GM21737 (cell line): ENCODE measurements around the gene CCDC70.
"Not testable (repeated sequence)": the region's sequence is repeated elsewhere in the genome, so short reads cannot be mapped to it uniquely, and the experiment has no call there.

Source experiments
- ATAC-seq: cut with Tn5 transposase; IDR thresholded peaks from one replicate; pipeline ENCODE4 v1.9.1; 2021; ENCODE audit warnings: mild to moderate bottlenecking, moderate library complexity; ENCODE audit not compliant: unreplicated experiment

CCDC70 gene

DNA sequence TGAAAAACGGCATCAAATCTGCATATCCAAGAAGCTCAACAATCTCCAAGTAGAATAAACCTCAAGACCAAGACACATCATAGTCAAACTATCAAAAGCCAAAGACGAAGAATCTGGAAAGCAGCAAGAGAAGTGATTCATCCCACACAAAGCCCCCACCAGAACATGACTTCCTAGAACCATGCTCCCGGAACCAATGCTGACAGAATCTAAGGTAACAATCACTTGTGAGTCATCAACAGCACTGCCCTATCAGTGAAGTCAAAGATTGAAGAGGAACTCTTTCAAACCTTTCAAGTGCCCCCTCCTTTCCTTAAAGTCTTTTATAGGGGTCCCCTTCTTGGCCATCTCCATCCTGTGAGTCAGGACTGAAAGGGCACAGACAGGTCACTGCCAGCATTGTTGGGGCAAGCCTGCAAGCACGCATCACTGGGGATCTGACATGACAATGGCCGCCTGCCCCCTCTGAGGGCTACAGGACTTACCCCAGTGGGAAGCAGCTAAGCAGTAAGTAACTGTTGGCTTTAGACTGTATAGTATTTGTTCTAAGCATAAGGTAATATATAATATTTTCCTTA, at the start of gene CCDC70:
CCDC70 (plus strand) TSS at position 247 of the 578 bp plus-strand sequence. CDS start 3,443 bp downstream, outside the sequence.
- ATAC-seq, result no peak

DNA sequence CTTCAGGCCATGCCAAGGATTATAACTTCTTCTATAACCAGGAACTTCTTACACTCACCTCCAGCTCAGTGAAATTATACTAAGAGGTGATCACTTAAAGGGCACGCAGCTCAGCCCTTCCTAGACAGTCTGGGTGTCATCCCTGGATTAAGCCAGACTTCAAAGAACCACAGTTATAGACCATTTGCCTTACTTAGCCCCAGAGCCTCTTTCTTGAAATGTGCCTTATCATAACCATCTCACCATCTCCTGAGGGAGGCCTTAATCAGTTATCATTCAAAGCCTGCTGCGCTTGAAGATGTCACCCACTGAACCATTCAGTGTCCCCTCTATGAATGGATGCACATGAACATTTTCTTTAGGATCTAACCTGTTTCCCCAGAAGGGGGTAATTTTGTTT, 47.7 kb upstream of the CCDC70 start:
- no peak for ATAC-seq

- peak; percentile 73 for ATAC-seq
Observed at GRCh38 chr13:51814825-51815650, 46.7 kb upstream of the CCDC70 start.

DNA sequence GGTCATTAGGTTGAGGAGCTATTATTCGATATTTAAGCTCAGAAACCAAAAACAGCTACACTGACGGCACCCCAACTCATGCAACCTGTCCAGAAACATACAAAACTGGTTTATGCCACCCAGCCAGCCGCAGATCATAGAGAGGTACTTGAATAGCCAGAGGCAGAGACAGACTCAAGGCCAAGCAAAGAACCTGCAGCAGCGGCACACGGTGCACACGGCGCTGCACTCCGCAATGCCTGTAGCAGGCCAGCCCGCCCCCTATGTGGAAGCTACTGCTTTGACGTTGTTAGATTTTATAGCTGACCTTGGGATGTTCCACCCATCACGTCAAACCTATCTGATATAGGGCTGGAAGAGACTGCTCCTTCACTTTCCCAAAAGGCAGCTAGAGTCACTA, 45.9 kb upstream of the CCDC70 start:
- ATAC-seq, result no peak

GRCh38 chr13:51816604-51817249, 45.0 kb upstream of the CCDC70 start:
- ATAC-seq, result no peak

- ATAC-seq, result no peak
Observed at GRCh38 chr13:51817717-51818116, 44.1 kb upstream of the CCDC70 start.

GRCh38 chr13:51818276-51818675, 43.5 kb upstream of the CCDC70 start:
- no peak for ATAC-seq

DNA sequence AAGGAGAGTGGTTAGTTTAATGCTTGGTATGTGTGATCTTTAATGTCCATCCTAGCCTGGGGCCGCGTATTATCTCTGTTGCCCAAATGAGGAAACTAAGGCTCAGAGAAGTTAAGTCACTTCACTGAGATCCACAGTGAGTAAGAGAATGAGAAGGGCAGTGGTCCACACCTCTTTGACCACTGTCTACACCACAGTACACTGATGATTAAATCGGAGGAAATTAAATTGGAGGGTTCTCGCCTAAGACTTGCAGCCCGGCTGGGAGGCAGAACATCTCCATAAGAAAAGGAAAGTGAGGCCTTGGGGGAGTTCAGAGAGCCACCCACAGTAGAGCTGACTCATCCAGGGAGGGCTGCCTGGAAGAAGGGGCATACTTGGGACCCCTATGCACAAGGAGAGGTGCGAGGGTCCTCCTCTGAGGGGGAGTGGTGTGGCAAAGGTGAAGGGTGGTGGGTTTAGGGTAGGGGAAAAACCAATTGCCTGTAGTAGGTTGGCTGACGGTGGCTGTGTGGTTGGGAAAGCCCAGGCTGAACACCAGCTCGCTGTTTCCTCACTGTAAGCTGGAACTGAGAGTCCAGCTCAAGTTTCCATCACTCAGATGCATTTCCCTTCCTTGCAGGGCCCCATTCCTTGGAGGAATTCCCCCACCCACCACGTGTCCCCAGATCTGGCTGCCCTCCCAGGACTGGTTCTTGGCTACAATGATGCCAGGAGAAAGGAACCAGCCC, 42.8 kb upstream of the CCDC70 start:
- ATAC-seq, result no peak

DNA sequence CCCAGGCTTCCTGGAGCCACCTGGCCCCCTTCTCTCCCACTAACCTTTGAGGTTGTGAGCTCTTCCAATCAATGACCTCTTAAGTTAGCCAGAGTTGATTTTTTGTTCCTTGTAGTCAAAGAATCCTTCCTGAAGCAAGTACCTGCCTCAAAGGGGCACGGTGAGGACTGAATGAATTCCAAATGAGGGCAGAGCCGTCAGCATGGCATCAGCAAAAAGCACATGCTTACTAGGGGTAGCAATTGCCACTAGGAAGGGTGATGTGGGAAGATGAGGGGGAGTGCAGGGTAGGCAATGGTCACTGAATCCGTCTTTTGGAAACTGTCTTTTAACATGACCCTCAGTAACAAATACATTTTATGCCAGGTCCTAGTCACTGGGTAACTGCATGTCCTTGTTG, 42.2 kb upstream of the CCDC70 start:
- no peak for ATAC-seq

- no peak for ATAC-seq
Observed at GRCh38 chr13:51820016-51820597, 41.7 kb upstream of the CCDC70 start.

GRCh38 chr13:51821606-51822005, 40.2 kb upstream of the CCDC70 start:
- no peak for ATAC-seq

DNA sequence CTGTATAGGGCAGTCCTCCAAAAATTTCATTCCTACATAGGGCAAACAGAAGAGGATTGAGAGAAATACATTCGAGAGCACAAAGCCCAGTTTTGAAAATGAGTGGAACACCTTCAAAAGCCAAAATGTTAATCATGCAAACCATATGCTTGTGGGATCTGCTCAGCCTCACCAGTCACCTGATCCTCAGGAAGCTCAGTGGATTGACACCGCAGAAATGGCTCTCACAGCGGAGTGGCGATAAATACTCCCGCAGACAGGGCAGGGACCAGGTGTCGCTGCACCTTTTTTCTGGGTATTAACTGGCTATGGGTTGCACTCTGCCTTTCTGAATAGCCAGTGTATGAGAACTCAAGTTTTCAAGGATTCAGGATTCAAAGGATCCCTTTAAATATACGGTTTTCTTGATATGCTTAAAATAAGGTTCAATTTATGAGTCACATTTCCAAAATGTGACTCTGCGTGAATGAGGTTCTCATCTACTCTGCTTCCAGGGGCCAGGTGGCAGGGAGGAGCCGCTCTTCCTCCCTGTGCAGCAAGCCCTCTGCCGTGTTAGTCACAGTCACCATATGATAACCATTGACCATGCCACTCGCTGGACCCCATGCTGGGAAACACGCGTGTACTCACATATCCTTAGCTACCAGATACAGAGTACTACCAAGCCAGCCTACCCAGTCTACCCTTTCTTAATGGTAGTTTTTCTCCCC, 39.5 kb upstream of the CCDC70 start:
- ATAC-seq, result no peak

DNA sequence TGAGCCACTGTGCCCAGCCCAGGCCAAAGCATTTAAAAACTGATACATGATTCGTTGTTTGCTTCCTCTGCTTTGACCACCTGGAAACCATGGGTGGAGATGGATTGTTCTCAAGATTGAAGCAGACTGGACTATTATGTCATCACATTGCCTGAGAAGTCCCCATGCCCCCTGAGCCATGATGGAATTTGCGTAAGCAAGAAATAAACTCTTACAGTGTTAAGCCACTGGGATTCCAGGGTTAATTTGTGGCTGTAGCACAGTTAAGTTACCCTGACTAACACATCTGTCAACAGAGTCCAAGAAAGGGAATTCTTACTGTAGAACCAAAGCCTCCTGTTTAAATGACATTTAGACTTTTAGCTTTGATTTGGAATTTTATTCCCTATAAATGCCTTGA, 38.4 kb upstream of the CCDC70 start:
- no peak for ATAC-seq

DNA sequence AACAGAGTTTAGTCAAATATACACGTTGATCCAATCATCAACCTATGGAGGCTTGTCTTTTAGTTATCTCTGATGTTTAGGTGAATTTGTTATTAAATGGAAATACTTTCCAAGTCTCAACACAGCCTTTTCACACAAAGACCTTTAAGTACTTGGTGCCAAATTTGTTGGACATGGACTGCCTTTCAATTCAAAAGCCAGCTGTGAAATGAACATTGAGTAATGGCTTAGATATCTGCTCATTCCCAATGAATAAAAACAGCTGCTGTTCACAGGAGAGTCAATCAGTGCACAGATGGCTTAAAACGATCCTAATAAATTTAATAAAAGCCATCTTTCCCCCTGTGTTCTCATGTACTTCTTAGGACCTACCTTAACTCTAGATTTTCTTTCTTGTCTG, 37.9 kb upstream of the CCDC70 start:
- ATAC-seq, result no peak

- ATAC-seq, result not testable (repeated sequence)
Observed at GRCh38 chr13:51824712-51825111, 37.1 kb upstream of the CCDC70 start.

- ATAC-seq, result no peak
Observed at GRCh38 chr13:51825165-51825592, 36.6 kb upstream of the CCDC70 start.

- no peak for ATAC-seq
Observed at GRCh38 chr13:51825681-51826254, 36.0 kb upstream of the CCDC70 start.

GRCh38 chr13:51826606-51827005, 35.2 kb upstream of the CCDC70 start:
- ATAC-seq, result no peak

DNA sequence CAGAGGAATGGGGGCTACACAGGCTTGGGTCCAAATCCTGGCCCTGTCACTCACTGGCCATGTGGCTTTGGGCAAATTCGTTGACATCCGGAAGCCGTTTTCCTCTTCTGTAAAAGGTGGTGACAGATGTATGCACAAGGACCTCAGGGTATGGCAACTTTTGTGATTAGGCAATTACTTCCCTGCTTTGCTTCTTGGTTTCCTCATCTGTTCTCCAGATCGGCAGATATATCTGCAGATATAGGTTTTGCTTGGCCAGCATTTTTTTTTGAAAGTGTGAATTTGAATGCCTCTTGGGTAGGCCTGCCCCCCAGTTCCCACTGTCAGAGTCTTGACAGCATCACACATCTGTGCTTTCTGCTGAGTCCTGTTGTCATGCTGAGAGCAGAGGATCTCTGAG, 34.5 kb upstream of the CCDC70 start:
- no peak for ATAC-seq
